HG02981 (cell line): ENCODE data around the gene MIEF2.
"Not testable (repeated sequence)": the region's sequence is repeated elsewhere in the genome, so short reads cannot be mapped to it uniquely, and the experiment has no call there.

Experiments used
- ATAC-seq: cut with Tn5 transposase; IDR thresholded peaks from one replicate; pipeline ENCODE4 v1.9.1; 2021; ENCODE audit warnings: mild to moderate bottlenecking, moderate library complexity; ENCODE audit not compliant: unreplicated experiment

The MIEF2 gene

GRCh38 chr17:18260332-18261145 is at the start of gene MIEF2:
Gene MIEF2, plus strand, starts transcription at chr17:18260662. Its CDS starts 2,059 bp downstream, at chr17:18262721.
- peak; percentile 69 for ATAC-seq

- ATAC-seq: no peak
These were observed 46.7 kb upstream of the MIEF2 start for GRCh38 chr17:18213666-18214270.

- not testable (repeated sequence) for ATAC-seq
These were observed 43.6 kb upstream of the MIEF2 start for GRCh38 chr17:18216906-18217305.

GRCh38 chr17:18217412-18218015 is 42.9 kb upstream of the MIEF2 start:
- no peak for ATAC-seq

- no peak for ATAC-seq
These were observed 41.6 kb upstream of the MIEF2 start for GRCh38 chr17:18218756-18219415.

GRCh38 chr17:18224053-18224386 is 36.4 kb upstream of the MIEF2 start:
- no peak for ATAC-seq

- ATAC-seq: no peak
These were observed 35.9 kb upstream of the MIEF2 start for GRCh38 chr17:18224387-18225120.

- peak; percentile 93 for ATAC-seq
These were observed 35.3 kb upstream of the MIEF2 start, which contains the start of gene LLGL1 for GRCh38 chr17:18225121-18225641. Gene LLGL1, plus strand, starts transcription at chr17:18225635. Its CDS starts 48 bp downstream, at chr17:18225683.

GRCh38 chr17:18225642-18226283 is 34.7 kb upstream of the MIEF2 start:
- peak; percentile 17 for ATAC-seq

GRCh38 chr17:18226284-18226945 is 34.0 kb upstream of the MIEF2 start:
- no peak for ATAC-seq

GRCh38 chr17:18227635-18228034 is 32.8 kb upstream of the MIEF2 start:
- no peak for ATAC-seq

- no peak for ATAC-seq
These were observed 32.2 kb upstream of the MIEF2 start for GRCh38 chr17:18228176-18228682.

GRCh38 chr17:18229254-18229653 is 31.2 kb upstream of the MIEF2 start:
- no peak for ATAC-seq

GRCh38 chr17:18229771-18230170 is 30.7 kb upstream of the MIEF2 start:
- ATAC-seq: no peak

- no peak for ATAC-seq
These were observed 29.9 kb upstream of the MIEF2 start for GRCh38 chr17:18230288-18231141.

- no peak for ATAC-seq
These were observed 29.3 kb upstream of the MIEF2 start for GRCh38 chr17:18231164-18231563.

- no peak for ATAC-seq
These were observed 26.5 kb upstream of the MIEF2 start for GRCh38 chr17:18233803-18234518.
